Myocyte (in vitro differentiated cells): Measurements from ENCODE around the gene IGSF21. TPM values are rescaled to one million over a fixed set of nuclear protein-coding genes. Genes with fewer than 3 reads are reported as not detected.

Experiments
- DNase-seq: peaks from one replicate; pipeline ENCODE4 v3.0.0-alpha.2; 2012; ENCODE audit warnings: low read depth
- total RNA-seq: library from RNA; depleted of rRNA; stranded (reverse); fragments of >200 nt; gene quantifications from 2 replicates; pipeline ENCODE4 v1.2.3, GENCODE V29; 2014

The IGSF21 gene
- total RNA-seq, 1 donor from 2014 or later: not detected

DNA sequence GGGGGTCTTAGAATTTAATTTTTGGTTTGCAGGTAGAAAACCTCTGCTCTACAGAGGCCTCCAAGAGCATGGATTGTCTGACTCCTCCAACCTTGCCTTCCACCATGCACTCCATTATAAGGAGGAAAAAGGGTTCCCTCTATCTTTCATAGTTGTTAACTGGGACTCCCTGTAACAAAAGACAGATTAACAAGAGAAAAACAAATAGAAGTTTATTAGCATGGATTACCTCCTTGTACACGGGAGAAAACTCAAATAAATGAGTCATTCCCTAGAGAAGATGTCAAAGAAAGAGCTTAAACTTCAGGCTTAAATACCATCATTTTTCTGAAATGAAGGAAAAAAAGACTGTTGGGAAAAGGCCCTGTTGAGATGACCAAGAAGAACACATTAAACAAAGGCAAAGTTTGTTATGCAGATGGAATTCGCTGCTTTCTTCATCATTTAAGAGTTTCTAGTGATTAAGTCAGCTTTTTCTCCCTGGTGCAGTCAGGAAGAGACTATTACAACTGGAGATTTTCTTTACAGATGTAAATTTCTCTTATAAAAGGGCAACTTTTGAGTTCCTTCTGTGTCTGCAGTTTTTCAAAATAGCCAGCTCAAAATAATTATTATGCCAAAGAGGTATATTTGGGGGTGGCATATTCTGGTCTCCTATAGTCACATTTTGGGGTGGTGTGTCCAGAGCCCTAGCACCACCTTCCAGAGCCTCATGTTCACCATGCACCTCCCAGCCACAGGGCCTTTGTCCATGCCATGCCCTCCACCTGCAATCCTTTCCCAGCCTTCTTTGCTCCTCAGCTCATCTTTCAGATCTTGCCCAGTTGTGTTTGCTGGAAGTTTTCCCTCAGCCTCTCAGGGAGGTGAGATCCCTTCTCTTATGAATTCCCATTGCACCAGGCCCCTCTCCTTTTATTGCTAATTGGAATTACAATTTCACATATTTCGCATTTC, 310.0 kb downstream of the IGSF21 start:
- no peak for DNase-seq

DNA sequence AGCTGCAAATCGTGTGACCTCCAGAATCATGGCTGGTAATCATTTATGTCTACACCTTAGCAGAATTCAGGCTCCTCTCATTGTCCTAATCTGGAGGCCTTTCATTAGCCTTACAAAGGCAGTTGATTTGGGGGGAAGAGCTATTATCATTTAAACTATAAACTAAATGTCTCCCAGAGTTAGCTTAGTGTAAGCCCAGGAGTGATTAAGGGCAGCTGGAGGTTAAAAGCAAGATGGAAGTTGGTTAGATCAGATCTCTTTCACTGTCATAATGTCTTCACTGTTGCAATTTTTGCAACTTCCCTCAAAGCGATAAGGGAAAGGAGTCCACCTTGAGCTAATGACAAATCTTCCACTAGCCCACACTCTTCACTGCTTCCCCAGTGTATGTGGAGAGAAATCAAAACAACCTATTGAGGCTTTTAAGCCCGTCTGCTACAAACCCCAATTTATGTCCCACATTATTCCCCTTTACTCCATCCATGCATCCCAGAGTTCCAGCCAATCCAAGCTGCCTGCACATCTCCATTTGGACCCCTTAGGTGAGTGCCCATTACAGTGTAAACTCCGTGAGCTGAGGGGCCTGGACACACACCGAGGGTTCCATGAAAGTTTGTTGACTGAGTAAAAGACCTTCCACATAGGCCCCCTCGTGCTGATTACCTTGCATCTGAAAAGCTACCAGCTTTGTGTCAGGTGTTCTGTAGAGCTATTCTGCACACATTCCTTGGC, 311.7 kb downstream of the IGSF21 start:
- DNase-seq: no peak

DNA sequence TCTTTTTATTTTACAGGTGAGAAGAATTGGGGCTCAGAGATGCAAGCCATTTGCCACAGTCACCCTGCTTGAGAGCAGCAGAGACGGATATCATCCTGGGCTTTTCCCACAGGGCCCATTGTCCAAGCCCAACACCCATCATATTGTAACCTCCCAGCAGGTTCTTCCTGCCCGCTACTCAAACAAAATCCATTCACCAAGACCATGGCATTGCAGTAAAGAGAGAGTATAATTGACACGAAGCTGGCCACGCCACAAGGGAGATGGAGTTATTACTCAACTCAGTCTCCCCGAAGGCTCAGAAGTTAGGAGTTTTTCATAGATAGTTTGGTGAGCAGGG, 312.2 kb downstream of the IGSF21 start:
- no peak for DNase-seq

DNA sequence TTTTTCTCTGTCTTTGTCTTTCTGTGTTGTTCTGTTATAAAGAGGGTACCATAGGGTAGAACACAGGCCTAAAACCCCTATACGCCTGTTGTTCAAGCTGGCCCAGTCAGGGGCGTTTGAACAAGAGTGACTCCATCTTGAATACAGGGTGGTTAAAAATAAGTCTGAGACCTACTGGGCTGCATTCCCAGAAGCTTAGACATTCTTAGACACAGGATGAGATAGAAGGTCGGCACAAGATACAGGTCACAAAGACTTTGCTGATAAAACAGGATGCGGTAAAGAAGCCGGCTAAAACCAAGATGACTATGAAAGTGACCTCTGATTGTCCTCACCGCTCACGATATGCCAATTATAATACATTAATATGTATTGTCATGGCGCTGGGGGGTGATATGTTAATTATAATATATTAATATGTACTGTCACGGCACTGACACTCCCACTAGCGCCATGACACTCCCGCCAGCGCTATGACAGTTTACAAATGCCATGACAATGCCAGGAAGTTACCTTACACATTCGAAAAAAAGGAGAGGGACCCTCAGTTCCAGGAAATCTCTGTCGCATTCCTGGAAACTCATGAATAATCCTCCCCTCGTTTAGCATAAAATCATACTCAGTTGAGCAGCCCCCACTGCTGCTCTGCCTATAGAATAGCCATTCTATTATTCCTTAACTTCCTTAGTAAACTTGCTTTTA, 314.6 kb downstream of the IGSF21 start:
- no peak for DNase-seq

DNA sequence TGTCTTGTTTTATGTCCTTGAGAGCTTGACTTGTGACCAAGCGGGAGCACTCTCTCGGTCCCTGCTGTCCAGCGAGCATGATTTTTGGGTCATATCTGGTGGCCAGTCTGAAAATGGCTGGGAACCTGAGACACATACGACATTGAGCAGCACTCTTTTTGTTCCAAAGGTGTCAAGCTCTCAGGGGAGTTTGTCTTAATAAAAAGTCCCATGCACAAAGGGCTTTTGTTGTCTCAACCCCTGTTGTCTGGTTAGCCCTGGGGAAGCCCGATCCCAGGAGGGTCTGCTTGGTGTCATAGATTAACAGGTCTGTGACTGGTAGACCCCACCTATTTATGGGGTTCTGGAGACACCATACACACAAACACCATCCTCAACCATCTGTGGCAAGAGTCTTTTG, 315.4 kb downstream of the IGSF21 start:
- DNase-seq: no peak

DNA sequence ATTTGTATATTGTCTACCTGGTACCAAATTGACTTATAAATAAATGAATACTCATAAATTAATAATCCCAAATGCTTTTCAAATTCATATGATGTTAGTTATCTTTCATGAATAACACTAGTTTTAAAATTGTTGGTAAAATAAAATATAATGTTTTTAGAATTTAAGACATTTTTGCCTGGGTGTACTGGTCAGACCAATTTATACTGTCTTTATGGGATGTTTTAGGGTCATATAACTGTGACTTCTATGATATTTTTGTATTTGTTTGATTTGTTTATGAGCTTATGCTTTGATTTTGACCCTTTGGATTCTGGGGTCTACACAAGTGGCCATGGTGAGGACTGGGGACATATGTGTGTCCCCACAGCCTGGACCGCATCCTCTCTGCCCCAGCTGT, 319.0 kb downstream of the IGSF21 start:
- DNase-seq: no peak
